Neural crest cell (in vitro differentiated cells): ENCODE data around the gene CHST13. TPM values are rescaled to one million over a fixed set of nuclear protein-coding genes. Genes with fewer than 3 reads are reported as not detected.

Experiments
- DNase-seq: peaks from one replicate; pipeline ENCODE4 v3.0.0; 2021; ENCODE audit warnings: low read depth, mixed read lengths, low spot score
- H3K27ac Mint-ChIP-seq: one replicate; pipeline ENCODE4 v1.8.0; 2021; ENCODE audit warnings: mild to moderate bottlenecking, mixed read lengths; ENCODE audit not compliant: unreplicated experiment
- H3K27me3 Mint-ChIP-seq: 2 replicates; pipeline ENCODE4 v1.8.0; 2021; ENCODE audit warnings: low read depth, mild to moderate bottlenecking, mixed read lengths
- H3K36me3 Mint-ChIP-seq: 2 replicates; pipeline ENCODE4 v1.8.0; 2021; ENCODE audit warnings: low read depth, mild to moderate bottlenecking, mixed read lengths
- H3K4me1 Mint-ChIP-seq: 2 replicates; pipeline ENCODE4 v1.8.0; 2021; ENCODE audit warnings: mixed read lengths
- H3K4me3 Mint-ChIP-seq: one replicate; pipeline ENCODE4 v1.8.0; 2021; ENCODE audit warnings: mild to moderate bottlenecking, mixed read lengths
- H3K9me3 Mint-ChIP-seq: 2 replicates; pipeline ENCODE4 v1.8.0; 2021; ENCODE audit warnings: mixed read lengths
- CTCF ChIP-seq: fragments of 200-600 bp; sonication (generic); conservative IDR thresholded peaks from 2 replicates; pipeline ENCODE4 v1.5.0; 2021; ENCODE audit warnings: antibody characterized with exemption, mild to moderate bottlenecking
- total RNA-seq: library from RNA; stranded (reverse); gene quantifications from 2 replicates; pipeline ENCODE4 v1.2.1, GENCODE V29; 2021

CHST13 gene
- total RNA-seq, 1 donor from 2014 or later: 0.19 TPM

- peaks cover 39% of the 10 kb centered on the region for H3K27me3 Mint-ChIP-seq
- DNase-seq: no peak
- no peak for TF ChIP-seq CTCF
- no peaks in the 10 kb centered on the region for H3K36me3 Mint-ChIP-seq
- no peak overlapping the region for H3K27ac Mint-ChIP-seq
- no peaks in the 10 kb centered on the region for H3K9me3 Mint-ChIP-seq
- H3K4me1 Mint-ChIP-seq: peaks cover 9% of the 10 kb centered on the region
- no peak overlapping the region for H3K4me3 Mint-ChIP-seq
These were observed 1.3 kb downstream of the CHST13 start for GRCh38 chr3:126525091-126525852.

GRCh38 chr3:126525853-126526667 lies 2.1 kb downstream of the CHST13 start:
- H3K4me3 Mint-ChIP-seq: no peak overlapping the region
- no peak for TF ChIP-seq CTCF
- DNase-seq: no peak

GRCh38 chr3:126526668-126527005 lies 2.7 kb downstream of the CHST13 start:
- DNase-seq: no peak
- TF ChIP-seq CTCF: no peak
- H3K9me3 Mint-ChIP-seq: no peaks in the 10 kb centered on the region
- H3K36me3 Mint-ChIP-seq: no peaks in the 10 kb centered on the region
- H3K27ac Mint-ChIP-seq: no peak overlapping the region
- peaks cover 39% of the 10 kb centered on the region for H3K27me3 Mint-ChIP-seq
- no peak overlapping the region for H3K4me3 Mint-ChIP-seq
- H3K4me1 Mint-ChIP-seq: peaks cover 9% of the 10 kb centered on the region

More at GRCh38 chr3:126525853-126526667, 2.1 kb downstream of the CHST13 start:
- no peak overlapping the region for H3K27ac Mint-ChIP-seq
- no peaks in the 10 kb centered on the region for H3K36me3 Mint-ChIP-seq
- H3K9me3 Mint-ChIP-seq: no peaks in the 10 kb centered on the region
- peaks cover 39% of the 10 kb centered on the region for H3K27me3 Mint-ChIP-seq
- peaks cover 9% of the 10 kb centered on the region for H3K4me1 Mint-ChIP-seq

- no peak for TF ChIP-seq CTCF
- no peaks in the 10 kb centered on the region for H3K9me3 Mint-ChIP-seq
- DNase-seq: no peak
- H3K4me3 Mint-ChIP-seq: no peak overlapping the region
- no peaks in the 10 kb centered on the region for H3K36me3 Mint-ChIP-seq
- peaks cover 43% of the 10 kb centered on the region for H3K27me3 Mint-ChIP-seq
- peaks cover 9% of the 10 kb centered on the region for H3K4me1 Mint-ChIP-seq
- H3K27ac Mint-ChIP-seq: no peak overlapping the region
These were observed 3.1 kb downstream of the CHST13 start for GRCh38 chr3:126527006-126527405.

GRCh38 chr3:126527455-126528211 lies 3.7 kb downstream of the CHST13 start:
- Mint-ChIP-seq H3K9me3 (no peaks in the 10 kb centered on the region), H3K27me3 (peaks cover 43% of the 10 kb centered on the region), H3K27ac (no peak overlapping the region), H3K4me3 (no peak overlapping the region), H3K36me3 (no peaks in the 10 kb centered on the region), H3K4me1 (peaks cover 2% of the 10 kb centered on the region)
- TF ChIP-seq CTCF: no peak
- DNase-seq: no peak
